Activated CD4-positive, alpha-beta T cell treated with anti-CD3 and anti-CD28 coated beads for 36 hours (primary cell): ENCODE results near the gene ABCC4. TPM values are rescaled to one million over a fixed set of nuclear protein-coding genes. Genes with fewer than 3 reads are reported as not detected.

ENCODE experiments used
- ATAC-seq: fragments of 200-7000 bp; cut with Tn5 transposase; one replicate; pipeline ENCODE4 v1.10.0; 2021; ENCODE audit warnings: mild to moderate bottlenecking, moderate library complexity
- CTCF ChIA-PET: fragments of 350-600 bp; sonication (Branson Sonifier 250); formaldehyde crosslinking; loops from one replicate; lab custom pipeline; 2021; ENCODE audit warnings: antibody characterized with exemption; lab: Charles Lee
- POLR2A ChIA-PET: fragments of 350-600 bp; sonication (Branson Sonifier 250); formaldehyde crosslinking; loops from one replicate; lab custom pipeline; 2021; ENCODE audit warnings: antibody characterized with exemption, inconsistent platforms; lab: Charles Lee
- DNase-seq: peaks from one replicate; pipeline ENCODE4 v3.0.0-alpha.2; 2020
- H3K27ac Mint-ChIP-seq: one replicate; pipeline ENCODE4 v1.8.0; 2021; ENCODE audit warnings: mixed read lengths
- H3K27me3 Mint-ChIP-seq: one replicate; pipeline ENCODE4 v1.8.0; 2021; ENCODE audit warnings: mixed read lengths
- H3K36me3 Mint-ChIP-seq: one replicate; pipeline ENCODE4 v1.8.0; 2021; ENCODE audit warnings: low read depth, mixed read lengths
- H3K4me1 Mint-ChIP-seq: one replicate; pipeline ENCODE4 v1.8.0; 2021; ENCODE audit warnings: mixed read lengths
- H3K4me3 Mint-ChIP-seq: one replicate; pipeline ENCODE4 v1.8.0; 2021; ENCODE audit warnings: mild to moderate bottlenecking, moderate library complexity, mixed read lengths
- H3K9me3 Mint-ChIP-seq: one replicate; pipeline ENCODE4 v1.8.0; 2021; ENCODE audit warnings: low read depth, mixed read lengths
- intact Hi-C, 2 experiments: fragments of 100-400 bp; cut with DNase I in 1 of 2; cut with micrococcal nuclease in 1 of 2; formaldehyde crosslinking; loops; one replicate each; pipeline versions ENCODE4 v1.14.2 to v1.15.1; 2022 to 2024; cut with DNase I, micrococcal nuclease
- total RNA-seq, 2 experiments: library from RNA; stranded (reverse); gene quantifications; one replicate each; pipeline ENCODE4 v1.2.3, GENCODE V29; 2021

Gene ABCC4
- total RNA-seq, 2 experiments from 2014 or later, result 9.0 to 9.5 TPM

GRCh38 chr13:94987081-94987480 lies 314.2 kb downstream of the ABCC4 start:
- H3K27me3 Mint-ChIP-seq, result peaks cover 6% of the 10 kb centered on the region
- H3K9me3 Mint-ChIP-seq, result no peaks in the 10 kb centered on the region
- CTCF ChIA-PET, result no interaction called here
- no peak for DNase-seq
- ATAC-seq, result no peak
- POLR2A ChIA-PET, result no interaction called here
- H3K4me3 Mint-ChIP-seq, result no peak overlapping the region
- intact Hi-C loops, result no loop called here
- H3K27ac Mint-ChIP-seq, result no peak overlapping the region
- H3K36me3 Mint-ChIP-seq, result no peaks in the 10 kb centered on the region
- H3K4me1 Mint-ChIP-seq, result no peaks in the 10 kb centered on the region

DNA sequence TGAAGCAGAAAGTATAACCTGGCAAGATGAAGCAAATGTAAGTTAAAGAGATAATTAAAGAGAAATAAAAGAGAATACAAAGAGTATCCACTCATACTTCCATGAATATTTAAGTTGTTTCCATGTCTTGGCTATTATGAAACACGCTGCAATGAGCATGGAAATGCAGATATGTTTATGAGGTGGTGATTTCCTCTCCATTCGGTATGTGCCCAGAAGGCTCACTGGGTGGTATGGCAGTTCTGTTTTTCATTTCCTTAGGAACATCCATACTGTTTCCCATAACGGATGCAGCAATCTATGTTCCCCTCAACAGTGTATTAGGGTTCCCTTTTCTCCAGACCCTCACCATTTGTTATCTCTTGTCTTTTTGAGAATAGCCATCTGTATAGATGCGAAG lies 316.3 kb downstream of the ABCC4 start:
- no peaks in the 10 kb centered on the region for H3K9me3 Mint-ChIP-seq
- no peak for ATAC-seq
- DNase-seq, result no peak
- intact Hi-C loops, result no loop called here
- H3K27me3 Mint-ChIP-seq, result peaks cover 2% of the 10 kb centered on the region
- POLR2A ChIA-PET, result no interaction called here
- CTCF ChIA-PET, result no interaction called here
- H3K27ac Mint-ChIP-seq, result no peak overlapping the region
- H3K4me3 Mint-ChIP-seq, result no peak overlapping the region
- no peaks in the 10 kb centered on the region for H3K36me3 Mint-ChIP-seq
- no peaks in the 10 kb centered on the region for H3K4me1 Mint-ChIP-seq

GRCh38 chr13:94978516-94978915 lies 322.7 kb downstream of the ABCC4 start:
- no peak for ATAC-seq
- H3K4me1 Mint-ChIP-seq, result no peaks in the 10 kb centered on the region

GRCh38 chr13:94974015-94974951 lies 327.0 kb downstream of the ABCC4 start:
- ATAC-seq, result no peak
- H3K4me3 Mint-ChIP-seq, result no peak overlapping the region
- H3K36me3 Mint-ChIP-seq, result no peaks in the 10 kb centered on the region
- H3K27me3 Mint-ChIP-seq, result peaks cover 14% of the 10 kb centered on the region
- no peak overlapping the region for H3K27ac Mint-ChIP-seq
- no peaks in the 10 kb centered on the region for H3K9me3 Mint-ChIP-seq
- POLR2A ChIA-PET, result no interaction called here
- CTCF ChIA-PET, result interaction anchor here (0.6 to 1.6 kb wide), 5 partner anchors 9 to 149 kb away, joined by 3 to 4 read pairs (median 4); no protein-coding TSS in a partner anchor
- H3K4me1 Mint-ChIP-seq, result no peaks in the 10 kb centered on the region
- no peak for DNase-seq
- intact Hi-C loops, result loop anchor here in 1 of 2 experiments (10.0 kb wide), 1 partner anchor 269 kb away; no protein-coding TSS in a partner anchor

More at GRCh38 chr13:94978516-94978915, 322.7 kb downstream of the ABCC4 start:
- Mint-ChIP-seq H3K4me3 (no peak overlapping the region), H3K36me3 (no peaks in the 10 kb centered on the region), H3K9me3 (no peaks in the 10 kb centered on the region), H3K27ac (no peak overlapping the region), H3K27me3 (no peaks in the 10 kb centered on the region)
- no peak for DNase-seq
- ChIA-PET POLR2A (interaction anchor here (0.6 kb wide), 1 partner anchor 44 kb away, joined by 3 read pairs; no protein-coding TSS in a partner anchor), CTCF (no interaction called here)
- intact Hi-C loops, result loop anchor here in 1 of 2 experiments (10.0 kb wide), 1 partner anchor 274 kb away; no protein-coding TSS in a partner anchor

GRCh38 chr13:94972262-94972661 lies 329.0 kb downstream of the ABCC4 start:
- no peak for ATAC-seq
- no peak for DNase-seq
- Mint-ChIP-seq H3K9me3 (no peaks in the 10 kb centered on the region), H3K4me1 (peaks cover 7% of the 10 kb centered on the region), H3K27me3 (peaks cover 23% of the 10 kb centered on the region), H3K4me3 (no peak overlapping the region), H3K36me3 (no peaks in the 10 kb centered on the region), H3K27ac (no peak overlapping the region)
- intact Hi-C loops, result loop anchor here in 1 of 2 experiments (10.0 kb wide), 1 partner anchor 267 kb away; no protein-coding TSS in a partner anchor
- ChIA-PET POLR2A (no interaction called here), CTCF (interaction anchor here (0.6 to 1.1 kb wide), 2 partner anchors 9 to 187 kb away, joined by 3 to 4 read pairs; no protein-coding TSS in a partner anchor)
